ENCODE results near the gene SPAG16.

Gene SPAG16

GRCh38 chr2:214098811-214099210 is 814.5 kb downstream of the SPAG16 start:
- DNase-seq (ENCODE audit: low read depth), result no peak
- Histone ChIP-seq H3K9me3 (ENCODE audit: control insufficient read depth, low read length) (no peaks in the 10 kb centered on the region), H3K4me3 (ENCODE audit: low read length) (no peak overlapping the region)

GRCh38 chr2:214100488-214100887 is 816.2 kb downstream of the SPAG16 start:
- Histone ChIP-seq H3K9ac (ENCODE audit: low read length) (no peak overlapping the region), H3K36me3 (ENCODE audit: control insufficient read depth, insufficient read depth, low read length, severe bottlenecking) (no peaks in the 10 kb centered on the region), H3K4me1 (ENCODE audit: control insufficient read depth, insufficient read depth, low read length) (no peaks in the 10 kb centered on the region), H3K9me3 (ENCODE audit: control insufficient read depth, low read length) (no peaks in the 10 kb centered on the region), H3K4me3 (ENCODE audit: low read length) (no peak overlapping the region), H3K27me3 (replicated peaks; ENCODE audit: control insufficient read depth, insufficient read depth, low read length) (no peaks in the 10 kb centered on the region)
- DNase-seq (ENCODE audit: low read depth), result no peak

More at GRCh38 chr2:214098811-214099210, 814.5 kb downstream of the SPAG16 start:
- Histone ChIP-seq H3K27me3 (replicated peaks; ENCODE audit: control insufficient read depth, insufficient read depth, low read length) (no peaks in the 10 kb centered on the region), H3K9ac (ENCODE audit: low read length) (no peak overlapping the region), H3K36me3 (ENCODE audit: control insufficient read depth, insufficient read depth, low read length, severe bottlenecking) (no peaks in the 10 kb centered on the region), H3K4me1 (ENCODE audit: control insufficient read depth, insufficient read depth, low read length) (no peaks in the 10 kb centered on the region)

- Histone ChIP-seq H3K4me1 (ENCODE audit: control insufficient read depth, insufficient read depth, low read length) (no peaks in the 10 kb centered on the region), H3K9ac (ENCODE audit: low read length) (no peak overlapping the region), H3K4me3 (ENCODE audit: low read length) (no peak overlapping the region), H3K9me3 (ENCODE audit: control insufficient read depth, low read length) (no peaks in the 10 kb centered on the region), H3K36me3 (ENCODE audit: control insufficient read depth, insufficient read depth, low read length, severe bottlenecking) (no peaks in the 10 kb centered on the region), H3K27me3 (replicated peaks; ENCODE audit: control insufficient read depth, insufficient read depth, low read length) (no peaks in the 10 kb centered on the region)
- peak; percentile 27 for DNase-seq (ENCODE audit: low read depth)
Measured at GRCh38 chr2:214103276-214104001, 819.2 kb downstream of the SPAG16 start.

GRCh38 chr2:214104219-214104618 is 820.0 kb downstream of the SPAG16 start:
- Histone ChIP-seq H3K9me3 (ENCODE audit: control insufficient read depth, low read length) (peaks cover 6% of the 10 kb centered on the region), H3K36me3 (ENCODE audit: control insufficient read depth, insufficient read depth, low read length, severe bottlenecking) (no peaks in the 10 kb centered on the region), H3K9ac (ENCODE audit: low read length) (no peak overlapping the region), H3K4me3 (ENCODE audit: low read length) (no peak overlapping the region), H3K4me1 (ENCODE audit: control insufficient read depth, insufficient read depth, low read length) (no peaks in the 10 kb centered on the region), H3K27me3 (replicated peaks; ENCODE audit: control insufficient read depth, insufficient read depth, low read length) (no peaks in the 10 kb centered on the region)
- DNase-seq (ENCODE audit: low read depth), result no peak

- Histone ChIP-seq H3K4me3 (ENCODE audit: low read length) (no peak overlapping the region), H3K27me3 (replicated peaks; ENCODE audit: control insufficient read depth, insufficient read depth, low read length) (no peaks in the 10 kb centered on the region), H3K4me1 (ENCODE audit: control insufficient read depth, insufficient read depth, low read length) (no peaks in the 10 kb centered on the region), H3K9me3 (ENCODE audit: control insufficient read depth, low read length) (peaks cover 8% of the 10 kb centered on the region), H3K36me3 (ENCODE audit: control insufficient read depth, insufficient read depth, low read length, severe bottlenecking) (no peaks in the 10 kb centered on the region), H3K9ac (ENCODE audit: low read length) (no peak overlapping the region)
- no peak for DNase-seq (ENCODE audit: low read depth)
Measured at GRCh38 chr2:214104967-214105366, 820.7 kb downstream of the SPAG16 start.

GRCh38 chr2:214107726-214108125 is 823.5 kb downstream of the SPAG16 start:
- no peak for DNase-seq (ENCODE audit: low read depth)
- no peaks in the 10 kb centered on the region for H3K4me1 ChIP-seq (ENCODE audit: control insufficient read depth, insufficient read depth, low read length)
- peaks cover 8% of the 10 kb centered on the region for H3K9me3 ChIP-seq (ENCODE audit: control insufficient read depth, low read length)
- no peak overlapping the region for H3K4me3 ChIP-seq (ENCODE audit: low read length)
- H3K9ac ChIP-seq (ENCODE audit: low read length), result no peak overlapping the region
- H3K36me3 ChIP-seq (ENCODE audit: control insufficient read depth, insufficient read depth, low read length, severe bottlenecking), result no peaks in the 10 kb centered on the region
- no peaks in the 10 kb centered on the region for H3K27me3 ChIP-seq (replicated peaks; ENCODE audit: control insufficient read depth, insufficient read depth, low read length)

GRCh38 chr2:214108598-214108997 is 824.3 kb downstream of the SPAG16 start:
- H3K27me3 ChIP-seq (replicated peaks; ENCODE audit: control insufficient read depth, insufficient read depth, low read length), result no peaks in the 10 kb centered on the region
- H3K4me1 ChIP-seq (ENCODE audit: control insufficient read depth, insufficient read depth, low read length), result no peaks in the 10 kb centered on the region
- H3K4me3 ChIP-seq (ENCODE audit: low read length), result peak overlapping the region; percentile 23
- H3K36me3 ChIP-seq (ENCODE audit: control insufficient read depth, insufficient read depth, low read length, severe bottlenecking), result no peaks in the 10 kb centered on the region
- DNase-seq (ENCODE audit: low read depth), result no peak
- H3K9me3 ChIP-seq (ENCODE audit: control insufficient read depth, low read length), result peaks cover 8% of the 10 kb centered on the region
- no peak overlapping the region for H3K9ac ChIP-seq (ENCODE audit: low read length)

- H3K9ac ChIP-seq (ENCODE audit: low read length), result no peak overlapping the region
- H3K36me3 ChIP-seq (ENCODE audit: control insufficient read depth, insufficient read depth, low read length, severe bottlenecking), result no peaks in the 10 kb centered on the region
- H3K27me3 ChIP-seq (replicated peaks; ENCODE audit: control insufficient read depth, insufficient read depth, low read length), result no peaks in the 10 kb centered on the region
- H3K9me3 ChIP-seq (ENCODE audit: control insufficient read depth, low read length), result peaks cover 30% of the 10 kb centered on the region
- H3K4me1 ChIP-seq (ENCODE audit: control insufficient read depth, insufficient read depth, low read length), result no peaks in the 10 kb centered on the region
- DNase-seq (ENCODE audit: low read depth), result no peak
- H3K4me3 ChIP-seq (ENCODE audit: low read length), result no peak overlapping the region
Measured at GRCh38 chr2:214117054-214117453, 832.8 kb downstream of the SPAG16 start.

- Histone ChIP-seq H3K9ac (ENCODE audit: low read length) (no peak overlapping the region), H3K27me3 (replicated peaks; ENCODE audit: control insufficient read depth, insufficient read depth, low read length) (no peaks in the 10 kb centered on the region), H3K9me3 (ENCODE audit: control insufficient read depth, low read length) (no peaks in the 10 kb centered on the region), H3K36me3 (ENCODE audit: control insufficient read depth, insufficient read depth, low read length, severe bottlenecking) (no peaks in the 10 kb centered on the region), H3K4me1 (ENCODE audit: control insufficient read depth, insufficient read depth, low read length) (peaks cover 32% of the 10 kb centered on the region), H3K4me3 (ENCODE audit: low read length) (no peak overlapping the region)
- DNase-seq (ENCODE audit: low read depth), result peak; percentile 2
Measured at GRCh38 chr2:214126135-214126534, 841.9 kb downstream of the SPAG16 start.

GRCh38 chr2:214127170-214127569 is 842.9 kb downstream of the SPAG16 start:
- Histone ChIP-seq H3K9ac (ENCODE audit: low read length) (peak overlapping the region; percentile 41), H3K9me3 (ENCODE audit: control insufficient read depth, low read length) (no peaks in the 10 kb centered on the region), H3K27me3 (replicated peaks; ENCODE audit: control insufficient read depth, insufficient read depth, low read length) (no peaks in the 10 kb centered on the region), H3K4me1 (ENCODE audit: control insufficient read depth, insufficient read depth, low read length) (peaks cover 32% of the 10 kb centered on the region), H3K4me3 (ENCODE audit: low read length) (peak overlapping the region; percentile 41), H3K36me3 (ENCODE audit: control insufficient read depth, insufficient read depth, low read length, severe bottlenecking) (no peaks in the 10 kb centered on the region)
- DNase-seq (ENCODE audit: low read depth), result no peak

GRCh38 chr2:214127571-214127970 is 843.3 kb downstream of the SPAG16 start:
- H3K9ac ChIP-seq (ENCODE audit: low read length), result peak overlapping the region; percentile 52
- H3K4me3 ChIP-seq (ENCODE audit: low read length), result peak overlapping the region; percentile 41
- H3K27me3 ChIP-seq (replicated peaks; ENCODE audit: control insufficient read depth, insufficient read depth, low read length), result no peaks in the 10 kb centered on the region
- H3K4me1 ChIP-seq (ENCODE audit: control insufficient read depth, insufficient read depth, low read length), result peaks cover 32% of the 10 kb centered on the region
- peak; percentile 86 for DNase-seq (ENCODE audit: low read depth)
- no peaks in the 10 kb centered on the region for H3K36me3 ChIP-seq (ENCODE audit: control insufficient read depth, insufficient read depth, low read length, severe bottlenecking)
- no peaks in the 10 kb centered on the region for H3K9me3 ChIP-seq (ENCODE audit: control insufficient read depth, low read length)

GRCh38 chr2:214128040-214128439 is 843.8 kb downstream of the SPAG16 start:
- Histone ChIP-seq H3K9me3 (ENCODE audit: control insufficient read depth, low read length) (no peaks in the 10 kb centered on the region), H3K9ac (ENCODE audit: low read length) (peak overlapping the region; percentile 52), H3K27me3 (replicated peaks; ENCODE audit: control insufficient read depth, insufficient read depth, low read length) (no peaks in the 10 kb centered on the region), H3K4me1 (ENCODE audit: control insufficient read depth, insufficient read depth, low read length) (peaks cover 32% of the 10 kb centered on the region), H3K4me3 (ENCODE audit: low read length) (peak overlapping the region; percentile 3), H3K36me3 (ENCODE audit: control insufficient read depth, insufficient read depth, low read length, severe bottlenecking) (no peaks in the 10 kb centered on the region)
- DNase-seq (ENCODE audit: low read depth), result no peak

Data from adipocyte (in vitro differentiated cells).